Neural crest cell (in vitro differentiated cells): ENCODE results near the gene TMEM26. TPM values are rescaled to one million over a fixed set of nuclear protein-coding genes. Genes with fewer than 3 reads are reported as not detected.

ENCODE experiments used
- DNase-seq: peaks from one replicate; pipeline ENCODE4 v3.0.0; 2021; ENCODE audit warnings: low read depth, mixed read lengths, low spot score
- H3K27ac Mint-ChIP-seq: one replicate; pipeline ENCODE4 v1.8.0; 2021; ENCODE audit warnings: mild to moderate bottlenecking, mixed read lengths; ENCODE audit not compliant: unreplicated experiment
- H3K27me3 Mint-ChIP-seq: 2 replicates; pipeline ENCODE4 v1.8.0; 2021; ENCODE audit warnings: low read depth, mild to moderate bottlenecking, mixed read lengths
- H3K36me3 Mint-ChIP-seq: 2 replicates; pipeline ENCODE4 v1.8.0; 2021; ENCODE audit warnings: low read depth, mild to moderate bottlenecking, mixed read lengths
- H3K4me1 Mint-ChIP-seq: 2 replicates; pipeline ENCODE4 v1.8.0; 2021; ENCODE audit warnings: mixed read lengths
- H3K4me3 Mint-ChIP-seq: one replicate; pipeline ENCODE4 v1.8.0; 2021; ENCODE audit warnings: mild to moderate bottlenecking, mixed read lengths
- H3K9me3 Mint-ChIP-seq: 2 replicates; pipeline ENCODE4 v1.8.0; 2021; ENCODE audit warnings: mixed read lengths
- CTCF ChIP-seq: fragments of 200-600 bp; sonication (generic); conservative IDR thresholded peaks from 2 replicates; pipeline ENCODE4 v1.5.0; 2021; ENCODE audit warnings: antibody characterized with exemption, mild to moderate bottlenecking
- long read RNA-seq: library from polyadenylated mRNA; unstranded; transcript quantifications from one replicate; pipeline ENCODE4 v2.0.0, GENCODE V29; 2020
- total RNA-seq: library from RNA; stranded (reverse); gene quantifications from 2 replicates; pipeline ENCODE4 v1.2.1, GENCODE V29; 2021

The TMEM26 gene
- 0.05 and 0.23 TPM in 2 replicates for total RNA-seq
- long read RNA-seq = 0 reads

- H3K36me3 Mint-ChIP-seq = no peaks in the 10 kb centered on the region
- no peak for TF ChIP-seq CTCF
- peak; percentile 33 for DNase-seq
- peaks cover 70% of the 10 kb centered on the region for H3K27me3 Mint-ChIP-seq
- H3K9me3 Mint-ChIP-seq = no peaks in the 10 kb centered on the region
- H3K27ac Mint-ChIP-seq = no peak within 1 kb of the TSS
- peaks cover 10% of the 10 kb centered on the region for H3K4me1 Mint-ChIP-seq
- peak within 1 kb of the TSS; percentile 85 for H3K4me3 Mint-ChIP-seq
Measured at GRCh38 chr10:61452655-61453641, at the start of gene TMEM26. TMEM26 (minus strand) TSS chr10:61453381; CDS start chr10:61453081, 300 bp downstream.

- H3K36me3 Mint-ChIP-seq = no peaks in the 10 kb centered on the region
- H3K4me1 Mint-ChIP-seq = no peaks in the 10 kb centered on the region
- no peaks in the 10 kb centered on the region for H3K9me3 Mint-ChIP-seq
Measured at GRCh38 chr10:61500460-61500859, 47.3 kb upstream of the TMEM26 start.

DNA sequence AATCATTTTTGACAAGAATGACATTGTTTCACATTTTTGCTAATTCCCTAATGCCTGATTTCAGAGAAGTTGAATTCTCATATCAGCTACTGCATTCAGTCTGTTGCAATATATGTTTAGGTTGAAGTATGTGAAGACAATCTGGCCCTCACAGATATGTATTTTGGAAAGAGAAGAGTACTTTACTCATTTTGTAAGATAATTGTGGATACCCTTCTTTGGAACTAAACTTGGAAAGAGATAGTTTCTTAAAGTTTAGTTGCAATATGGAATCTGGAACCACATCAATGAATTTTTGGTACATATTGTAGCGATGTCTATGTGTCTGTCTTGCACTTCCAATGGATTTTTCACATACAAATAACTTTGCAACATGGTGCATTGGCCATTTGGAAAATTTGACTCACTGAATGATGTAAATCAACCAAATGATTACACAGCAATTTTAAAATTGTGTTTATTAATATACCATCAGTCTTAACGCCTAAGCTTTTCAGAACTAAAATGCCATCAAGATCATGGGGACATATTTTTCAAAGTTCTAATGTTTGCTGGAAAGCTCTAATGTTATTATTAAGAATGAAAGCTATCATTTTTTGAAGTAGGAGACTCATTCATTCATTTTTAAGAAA is 39.3 kb upstream of the TMEM26 start:
- H3K4me1 Mint-ChIP-seq = no peaks in the 10 kb centered on the region
- TF ChIP-seq CTCF = no peak

More at GRCh38 chr10:61500460-61500859, 47.3 kb upstream of the TMEM26 start:
- H3K27me3 Mint-ChIP-seq = no peaks in the 10 kb centered on the region
- TF ChIP-seq CTCF = no peak
- no peak for DNase-seq
- no peak overlapping the region for H3K27ac Mint-ChIP-seq
- no peak overlapping the region for H3K4me3 Mint-ChIP-seq

DNA sequence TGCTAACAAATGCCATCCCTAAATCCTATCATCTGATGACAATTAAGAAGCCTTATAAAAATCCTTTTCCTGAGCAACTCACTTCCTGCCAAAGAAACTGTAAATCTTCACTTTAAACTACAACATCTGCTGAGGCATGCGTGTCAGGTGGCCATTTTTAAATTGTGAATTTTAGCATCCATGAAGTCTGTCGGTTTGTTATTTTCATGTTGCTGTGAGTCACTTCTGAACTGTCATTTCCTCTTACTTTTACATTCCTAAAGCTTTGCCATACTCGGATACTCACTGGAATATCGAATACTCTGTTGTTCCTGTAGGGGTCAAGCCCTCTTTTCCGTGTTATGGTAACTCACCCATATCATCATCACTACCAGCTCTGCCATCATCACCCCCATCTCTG is 34.3 kb upstream of the TMEM26 start:
- no peak for TF ChIP-seq CTCF
- no peak overlapping the region for H3K4me3 Mint-ChIP-seq
- H3K36me3 Mint-ChIP-seq = no peaks in the 10 kb centered on the region
- H3K9me3 Mint-ChIP-seq = peaks cover 2% of the 10 kb centered on the region
- peak overlapping the region; percentile 85 for H3K27ac Mint-ChIP-seq
- no peaks in the 10 kb centered on the region for H3K4me1 Mint-ChIP-seq
- DNase-seq = no peak
- H3K27me3 Mint-ChIP-seq = no peaks in the 10 kb centered on the region

More for the DNA sequence above, 39.3 kb upstream of the TMEM26 start:
- Mint-ChIP-seq H3K4me3 (no peak overlapping the region), H3K36me3 (no peaks in the 10 kb centered on the region), H3K9me3 (peaks cover 8% of the 10 kb centered on the region), H3K27ac (no peak overlapping the region), H3K27me3 (no peaks in the 10 kb centered on the region)
- no peak for DNase-seq

DNA sequence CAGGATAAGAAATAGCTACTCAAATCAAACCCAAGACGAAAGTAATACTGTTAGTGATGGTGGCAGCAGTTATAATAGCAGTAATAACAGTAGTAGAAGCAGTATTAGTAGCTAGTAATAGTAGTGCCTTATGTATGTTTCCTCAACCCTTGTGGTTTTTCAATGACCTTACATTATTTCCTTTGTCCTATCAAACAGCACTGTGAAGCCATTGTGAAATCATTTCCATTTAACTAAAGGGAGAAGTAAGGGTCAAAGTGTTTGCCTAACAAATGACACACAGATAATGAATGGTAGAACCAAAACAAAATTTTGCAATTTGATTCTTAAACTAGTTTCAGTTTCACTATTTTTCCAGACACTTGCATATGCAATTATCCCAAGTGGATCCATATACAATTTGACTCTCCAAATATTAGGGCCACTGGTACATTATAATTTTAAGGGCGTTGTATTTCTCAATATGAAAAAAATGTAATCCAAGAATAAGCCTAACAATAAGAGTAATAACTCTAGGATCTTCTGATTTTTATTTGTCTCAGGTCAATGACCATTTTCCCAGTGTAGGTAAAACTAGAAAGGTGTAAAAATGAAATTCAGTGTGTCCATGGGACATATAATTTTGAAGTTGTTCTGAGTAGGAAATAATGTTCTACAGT is 33.7 kb upstream of the TMEM26 start:
- no peaks in the 10 kb centered on the region for H3K36me3 Mint-ChIP-seq
- TF ChIP-seq CTCF = no peak
- no peak for DNase-seq
- peaks cover 2% of the 10 kb centered on the region for H3K9me3 Mint-ChIP-seq
- no peaks in the 10 kb centered on the region for H3K4me1 Mint-ChIP-seq
- H3K27ac Mint-ChIP-seq = no peak overlapping the region
- H3K4me3 Mint-ChIP-seq = no peak overlapping the region
- no peaks in the 10 kb centered on the region for H3K27me3 Mint-ChIP-seq
